Stimulated activated CD8-positive, alpha-beta memory T cell treated with anti-CD3 and anti-CD28 coated beads, Interleukin-12 subunit alpha, Interleukin-12 subunit beta, amount 100 ng/mL, for 24 hours (primary cell): ENCODE measurements around the gene FSD1.

Source experiments
- DNase-seq: peaks from one replicate; pipeline ENCODE4 v3.0.0-alpha.2; 2020; ENCODE audit errors: extremely low read depth

Gene FSD1

GRCh38 chr19:4365341-4365740 lies 60.9 kb downstream of the FSD1 start:
- DNase-seq = no peak

- no peak for DNase-seq
Observed at GRCh38 chr19:4365791-4366665, 61.6 kb downstream of the FSD1 start.

GRCh38 chr19:4366666-4367335 lies 62.4 kb downstream of the FSD1 start:
- no peak for DNase-seq

GRCh38 chr19:4367336-4367723 lies 62.9 kb downstream of the FSD1 start:
- no peak for DNase-seq

- DNase-seq = no peak
Observed at GRCh38 chr19:4367781-4368127, 63.4 kb downstream of the FSD1 start.

- no peak for DNase-seq
Observed at GRCh38 chr19:4368128-4368820, 63.9 kb downstream of the FSD1 start.

GRCh38 chr19:4369109-4369887 lies 64.9 kb downstream of the FSD1 start:
- DNase-seq = peak; percentile 25

GRCh38 chr19:4369888-4370260 lies 65.5 kb downstream of the FSD1 start:
- peak; percentile 49 for DNase-seq

- DNase-seq = no peak
Observed at GRCh38 chr19:4370418-4371041, 66.1 kb downstream of the FSD1 start.

GRCh38 chr19:4371247-4372164 lies 67.1 kb downstream of the FSD1 start:
- no peak for DNase-seq

- no peak for DNase-seq
Observed at GRCh38 chr19:4372165-4373012, 68.0 kb downstream of the FSD1 start.

GRCh38 chr19:4373013-4373367 lies 68.6 kb downstream of the FSD1 start:
- no peak for DNase-seq
